ENCODE measurements around the gene DNPEP.

DNA sequence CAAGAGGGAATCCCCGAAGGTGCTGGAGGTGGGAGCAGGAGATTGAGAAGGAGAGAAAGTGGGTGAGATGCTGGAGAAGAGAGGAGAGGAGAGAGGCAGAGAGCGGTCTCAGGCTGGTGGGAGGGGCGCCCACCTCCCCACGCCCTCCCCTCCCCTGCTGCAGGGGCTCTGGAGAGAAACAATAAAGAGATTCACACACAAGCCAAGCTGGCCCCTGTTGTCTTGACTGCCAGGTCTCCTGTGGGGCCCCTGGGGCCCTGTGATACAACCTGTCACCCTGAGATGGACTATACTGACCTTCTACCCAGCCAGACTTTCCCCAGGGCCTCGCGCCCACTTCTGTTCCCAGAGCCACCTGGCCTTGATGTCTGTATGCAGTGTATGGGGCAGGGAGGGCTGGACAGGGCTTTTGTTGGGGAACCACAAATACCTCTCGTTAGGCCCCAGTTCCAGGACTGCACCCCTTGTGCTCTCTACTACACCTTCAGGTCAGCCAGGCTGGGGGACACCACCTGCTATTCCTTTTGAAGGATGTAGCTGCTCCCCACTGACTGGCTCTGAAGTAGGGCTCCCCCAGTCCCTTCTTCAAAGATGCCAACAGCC lies 38.9 kb upstream of the DNPEP start:
- TF ChIP-seq, protein P1, sequence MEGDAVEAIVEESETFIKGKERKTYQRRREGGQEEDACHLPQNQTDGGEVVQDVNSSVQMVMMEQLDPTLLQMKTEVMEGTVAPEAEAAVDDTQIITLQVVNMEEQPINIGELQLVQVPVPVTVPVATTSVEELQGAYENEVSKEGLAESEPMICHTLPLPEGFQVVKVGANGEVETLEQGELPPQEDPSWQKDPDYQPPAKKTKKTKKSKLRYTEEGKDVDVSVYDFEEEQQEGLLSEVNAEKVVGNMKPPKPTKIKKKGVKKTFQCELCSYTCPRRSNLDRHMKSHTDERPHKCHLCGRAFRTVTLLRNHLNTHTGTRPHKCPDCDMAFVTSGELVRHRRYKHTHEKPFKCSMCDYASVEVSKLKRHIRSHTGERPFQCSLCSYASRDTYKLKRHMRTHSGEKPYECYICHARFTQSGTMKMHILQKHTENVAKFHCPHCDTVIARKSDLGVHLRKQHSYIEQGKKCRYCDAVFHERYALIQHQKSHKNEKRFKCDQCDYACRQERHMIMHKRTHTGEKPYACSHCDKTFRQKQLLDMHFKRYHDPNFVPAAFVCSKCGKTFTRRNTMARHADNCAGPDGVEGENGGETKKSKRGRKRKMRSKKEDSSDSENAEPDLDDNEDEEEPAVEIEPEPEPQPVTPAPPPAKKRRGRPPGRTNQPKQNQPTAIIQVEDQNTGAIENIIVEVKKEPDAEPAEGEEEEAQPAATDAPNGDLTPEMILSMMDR (IDR thresholded peaks at IDR 0.05; ENCODE audit: control extremely low read depth in 1 of 3, insufficient read depth in 1 of 3, low read depth in 1 of 3, low read length in 3 of 3), result no peak
- no peak for TF ChIP-seq POU5F1 (IDR thresholded peaks at IDR 0.05; ENCODE audit: low read depth, low read length)

All from H1 (cell line).